ENCODE measurements around the gene VAX1. TPM values are rescaled to one million over a fixed set of nuclear protein-coding genes. Genes with fewer than 3 reads are reported as not detected.
"Not testable (repeated sequence)": the region's sequence is repeated elsewhere in the genome, so short reads cannot be mapped to it uniquely, and the experiment has no call there.

The VAX1 gene
- total RNA-seq, 1 experiment from 2014 or later: not detected

DNA sequence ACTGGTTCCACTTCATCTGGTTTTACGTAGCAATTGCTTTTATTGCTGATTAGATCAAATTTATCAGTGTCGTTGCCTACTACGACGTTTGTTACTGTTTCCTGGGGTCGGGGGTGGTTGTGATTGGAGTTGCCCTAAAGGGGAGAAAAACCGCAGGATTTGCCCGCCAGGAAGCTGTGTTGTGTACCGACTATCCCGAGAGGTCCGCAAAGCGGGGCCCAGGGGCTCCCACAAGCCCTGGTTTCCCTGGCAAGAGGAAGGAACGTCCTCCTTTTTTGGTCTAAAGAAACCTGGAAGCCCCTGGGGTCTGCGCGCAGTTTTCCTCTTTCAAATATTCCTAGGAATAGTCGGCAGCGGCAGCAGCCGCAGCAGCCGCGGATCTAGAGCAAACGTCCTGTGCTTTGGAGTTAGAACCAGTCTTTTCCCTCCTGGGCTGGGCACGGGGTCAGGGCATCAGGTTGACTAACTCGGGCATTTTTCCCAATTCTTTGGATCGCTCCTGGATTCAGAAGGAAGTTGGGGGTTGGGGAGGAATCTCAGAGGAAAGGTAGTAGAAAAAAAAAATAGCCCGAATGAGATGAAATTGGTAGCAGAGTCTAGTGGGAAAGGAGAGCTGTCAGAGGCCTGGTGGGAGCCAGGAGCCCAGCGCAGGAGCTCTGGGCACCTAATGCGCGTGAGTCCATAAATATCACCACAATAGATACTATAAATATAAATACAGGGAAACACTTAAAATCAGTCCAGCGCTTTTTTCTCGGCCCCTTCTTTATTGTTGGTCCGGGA is 4.6 kb downstream of the VAX1 start:
- Histone ChIP-seq H3K27ac (no peak overlapping the region), H3K4me3 (no peak overlapping the region), H3K27me3 (no peaks in the 10 kb centered on the region), H3K9me3 (replicated peaks) (no peaks in the 10 kb centered on the region), H3K36me3 (no peaks in the 10 kb centered on the region), H3K4me1 (peaks cover 14% of the 10 kb centered on the region)
- no peak for DNase-seq

DNA sequence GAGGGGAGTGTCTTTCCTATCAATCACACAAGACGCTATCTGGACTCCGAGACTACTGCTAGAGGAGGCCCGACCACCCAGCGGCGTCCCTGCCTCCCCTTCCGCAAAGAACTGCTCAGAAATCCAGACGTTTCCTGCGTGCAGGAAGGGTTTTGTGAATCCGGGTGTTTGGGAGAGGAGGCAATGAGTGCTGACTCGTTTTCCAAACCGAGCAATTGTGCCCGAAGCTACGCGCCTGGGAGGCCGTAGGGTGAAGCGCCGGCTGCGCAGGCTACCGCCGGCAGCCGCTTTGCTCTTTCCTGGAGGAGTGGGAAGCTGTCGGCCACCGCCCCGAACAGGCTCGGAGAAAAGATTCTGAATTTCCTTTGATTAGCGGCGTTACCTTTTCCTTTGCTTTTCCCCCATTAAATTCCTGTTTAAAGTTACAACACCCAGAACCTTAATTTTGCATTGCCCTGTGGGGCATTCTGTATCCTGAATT is 5.3 kb downstream of the VAX1 start:
- no peak for DNase-seq
- Histone ChIP-seq H3K36me3 (no peaks in the 10 kb centered on the region), H3K4me3 (no peak overlapping the region), H3K27me3 (no peaks in the 10 kb centered on the region), H3K9me3 (replicated peaks) (no peaks in the 10 kb centered on the region), H3K4me1 (peaks cover 14% of the 10 kb centered on the region), H3K27ac (no peak overlapping the region)

DNA sequence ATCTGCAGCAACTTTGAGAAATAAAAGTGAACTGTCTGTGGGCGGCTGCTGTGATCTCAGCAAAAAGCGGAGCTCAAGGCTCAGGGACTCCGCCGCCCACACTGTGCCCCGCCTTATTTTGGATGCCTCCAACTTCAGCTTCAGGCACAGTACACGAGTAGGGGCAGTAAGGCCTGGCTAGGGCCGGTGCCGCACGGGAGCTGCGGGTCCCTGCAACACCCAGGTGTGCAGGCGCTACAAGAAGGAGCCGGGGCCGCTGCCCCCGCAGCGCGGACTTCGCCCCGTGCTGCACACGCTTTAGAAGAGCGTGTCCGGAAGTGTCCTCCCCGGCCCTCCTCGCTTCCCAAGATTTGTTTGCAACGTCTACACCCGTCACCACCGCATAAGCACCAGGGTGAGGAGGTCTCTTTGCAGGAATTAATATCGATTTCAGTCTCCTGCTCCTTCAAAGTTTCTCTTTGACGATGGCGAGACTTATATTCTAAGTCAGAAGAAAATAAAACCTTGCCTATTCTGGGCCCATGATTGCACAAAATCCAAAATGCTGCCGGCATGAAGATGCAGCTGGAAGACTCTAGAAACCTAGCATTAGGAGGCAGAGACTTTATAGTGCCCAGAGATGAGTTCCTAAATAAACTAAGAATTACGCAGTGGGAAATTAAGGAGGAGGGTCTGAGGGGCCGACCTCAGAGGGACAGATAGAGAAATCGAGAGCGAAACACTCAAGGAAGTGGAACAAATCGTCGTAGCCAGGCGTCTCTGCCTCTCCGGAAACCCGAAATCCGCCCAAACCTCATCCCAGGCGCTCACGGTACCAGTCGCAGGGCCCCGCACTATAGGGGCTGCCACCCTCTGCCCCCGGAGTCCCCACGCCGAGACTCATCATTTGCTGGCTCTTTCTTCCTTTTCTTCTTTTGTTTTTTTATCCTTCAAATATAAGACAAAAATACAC is 6.4 kb downstream of the VAX1 start:
- Histone ChIP-seq H3K36me3 (no peaks in the 10 kb centered on the region), H3K27me3 (no peaks in the 10 kb centered on the region), H3K4me1 (peaks cover 14% of the 10 kb centered on the region), H3K4me3 (no peak overlapping the region), H3K27ac (no peak overlapping the region), H3K9me3 (replicated peaks) (no peaks in the 10 kb centered on the region)
- DNase-seq: no peak

DNA sequence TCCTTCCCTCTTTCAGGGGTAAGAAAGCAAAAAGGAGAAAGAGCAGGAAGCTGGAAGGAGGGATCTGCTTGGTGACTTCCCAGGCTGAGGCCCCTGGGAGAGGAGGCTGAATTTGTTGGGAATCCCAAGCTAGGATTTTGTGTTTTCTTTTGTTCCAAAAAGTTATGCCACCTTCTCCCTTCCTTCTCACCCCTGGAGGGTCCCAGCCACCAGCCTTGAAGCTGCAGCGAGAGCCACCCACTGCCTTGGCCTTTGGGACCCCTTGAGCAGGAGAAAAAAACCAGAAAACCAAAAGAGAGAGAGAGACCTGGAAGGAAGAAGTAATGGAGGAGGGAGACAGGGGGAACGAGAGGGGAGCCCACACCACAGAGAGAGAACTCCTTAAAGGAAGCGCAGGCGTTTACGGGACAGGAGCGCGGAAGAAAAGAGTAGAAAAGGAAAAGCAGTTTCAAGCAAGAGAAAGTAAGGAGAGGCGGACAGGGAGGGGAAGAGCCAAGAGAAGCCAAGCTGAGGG is 7.2 kb downstream of the VAX1 start:
- H3K4me3 ChIP-seq: no peak overlapping the region
- H3K27me3 ChIP-seq: no peaks in the 10 kb centered on the region
- H3K36me3 ChIP-seq: no peaks in the 10 kb centered on the region
- H3K9me3 ChIP-seq (replicated peaks): no peaks in the 10 kb centered on the region
- peaks cover 14% of the 10 kb centered on the region for H3K4me1 ChIP-seq
- no peak overlapping the region for H3K27ac ChIP-seq
- no peak for DNase-seq

DNA sequence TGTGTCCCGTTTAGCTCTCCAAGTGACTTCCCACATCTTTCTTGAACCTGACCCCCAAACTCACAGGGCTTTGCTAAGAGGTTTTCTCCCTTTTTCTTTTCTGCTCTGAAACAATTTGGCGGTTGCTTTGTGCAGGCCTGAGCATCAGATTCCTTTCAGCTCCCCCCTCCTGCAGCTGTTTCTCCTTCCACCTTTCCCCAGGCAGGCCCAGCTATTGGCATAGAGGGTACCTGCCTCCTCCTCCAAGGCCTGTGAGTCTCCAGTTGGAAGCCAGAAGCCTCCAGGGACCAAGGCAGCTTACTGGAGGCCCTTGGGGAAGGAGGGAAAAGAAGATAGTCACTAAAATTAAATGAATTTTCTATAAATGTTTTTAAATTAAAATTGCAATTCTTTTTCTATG is 7.7 kb downstream of the VAX1 start:
- peaks cover 14% of the 10 kb centered on the region for H3K4me1 ChIP-seq
- H3K4me3 ChIP-seq: no peak overlapping the region
- no peak overlapping the region for H3K27ac ChIP-seq
- H3K9me3 ChIP-seq (replicated peaks): no peaks in the 10 kb centered on the region
- peak in 1 of 2 experiments; percentile 9 for DNase-seq
- H3K36me3 ChIP-seq: no peaks in the 10 kb centered on the region
- H3K27me3 ChIP-seq: no peaks in the 10 kb centered on the region

DNA sequence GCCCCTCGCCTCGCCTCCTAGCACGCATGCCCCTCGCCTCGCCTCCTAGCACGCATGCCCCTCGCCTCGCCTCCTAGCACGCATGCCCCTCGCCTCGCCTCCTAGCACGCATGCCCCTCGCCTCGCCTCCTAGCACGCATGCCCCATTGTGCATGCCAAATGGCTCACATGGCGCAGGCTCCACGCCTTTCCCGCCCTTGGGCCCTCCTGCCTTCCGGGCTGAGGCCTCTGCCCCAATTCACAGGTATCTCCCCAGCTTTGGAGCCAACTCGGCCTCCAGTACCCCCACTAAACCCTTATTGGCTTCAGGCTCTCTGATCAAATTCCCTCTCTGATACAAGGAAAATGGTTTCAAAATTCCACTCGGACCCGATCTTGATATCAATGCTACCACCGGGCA is 11.4 kb downstream of the VAX1 start:
- not testable (repeated sequence) for H3K27me3 ChIP-seq; H3K9me3 ChIP-seq (replicated peaks); H3K27ac ChIP-seq; DNase-seq; H3K36me3 ChIP-seq; H3K4me3 ChIP-seq
- peaks cover 14% of the 10 kb centered on the region for H3K4me1 ChIP-seq

DNA sequence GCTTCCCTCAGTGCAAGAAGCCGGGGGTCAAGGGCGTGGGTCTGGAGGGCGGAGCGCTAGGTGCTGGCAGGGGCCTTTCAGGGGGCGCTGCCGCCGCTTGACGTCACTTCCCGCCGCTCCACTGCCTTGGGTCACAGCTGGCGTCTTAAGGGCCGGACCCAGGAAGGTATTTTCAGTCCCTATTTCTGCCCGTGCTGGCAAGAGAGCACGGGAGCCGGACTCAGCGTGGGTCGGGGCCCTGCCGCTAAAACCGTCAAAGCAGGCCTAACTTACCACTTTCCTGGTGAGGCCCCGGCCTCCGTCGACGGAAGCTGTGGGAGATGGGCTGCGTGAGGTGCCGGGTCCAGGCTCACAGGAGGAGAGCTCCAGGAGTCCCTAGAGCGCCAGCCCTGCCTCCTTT is 12.0 kb downstream of the VAX1 start:
- Histone ChIP-seq H3K27me3 (no peaks in the 10 kb centered on the region), H3K27ac (no peak overlapping the region), H3K36me3 (no peaks in the 10 kb centered on the region), H3K9me3 (replicated peaks) (no peaks in the 10 kb centered on the region), H3K4me1 (peaks cover 14% of the 10 kb centered on the region), H3K4me3 (no peak overlapping the region)
- DNase-seq: no peak

DNA sequence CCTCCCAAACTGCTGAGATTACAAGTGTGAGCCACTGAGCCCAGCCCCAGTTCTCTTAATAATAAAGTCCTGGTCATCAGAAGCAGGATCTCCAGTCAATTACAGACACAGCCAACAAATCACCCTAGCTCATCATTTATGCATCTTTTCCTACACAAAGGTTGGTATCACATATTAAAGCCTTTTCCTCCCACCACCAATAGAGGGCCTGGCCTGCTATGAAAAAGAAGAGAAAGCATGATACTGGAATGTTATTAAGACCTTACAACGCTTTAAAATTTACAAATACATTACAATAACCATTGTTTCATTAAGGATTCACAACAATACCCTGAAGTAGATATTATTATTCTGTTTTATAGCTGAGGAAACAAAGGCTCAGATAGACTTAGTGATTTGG is 25.9 kb downstream of the VAX1 start:
- no peak for DNase-seq
- Histone ChIP-seq H3K27me3 (no peaks in the 10 kb centered on the region), H3K4me1 (no peaks in the 10 kb centered on the region), H3K9me3 (replicated peaks) (no peaks in the 10 kb centered on the region), H3K36me3 (no peaks in the 10 kb centered on the region), H3K4me3 (no peak overlapping the region), H3K27ac (no peak overlapping the region)

DNA sequence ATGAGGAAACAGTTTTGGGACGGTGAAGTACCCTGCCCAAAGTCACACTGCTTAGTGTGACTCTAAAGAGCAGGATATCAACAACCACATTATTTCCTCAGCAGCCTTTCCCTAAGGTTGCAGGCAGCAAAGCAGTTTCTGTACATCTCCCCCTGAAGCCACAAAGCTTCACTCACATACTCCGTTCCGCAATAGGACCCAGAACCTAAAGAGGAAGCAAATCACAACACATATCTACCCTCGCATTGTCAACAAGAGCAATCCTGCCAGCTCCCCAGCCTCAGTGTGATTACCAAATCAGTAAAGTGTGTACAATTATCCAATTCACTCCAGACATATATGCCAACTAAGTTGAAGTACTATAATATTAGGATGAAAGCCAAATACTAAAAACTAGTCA is 30.8 kb downstream of the VAX1 start:
- DNase-seq: no peak

DNA sequence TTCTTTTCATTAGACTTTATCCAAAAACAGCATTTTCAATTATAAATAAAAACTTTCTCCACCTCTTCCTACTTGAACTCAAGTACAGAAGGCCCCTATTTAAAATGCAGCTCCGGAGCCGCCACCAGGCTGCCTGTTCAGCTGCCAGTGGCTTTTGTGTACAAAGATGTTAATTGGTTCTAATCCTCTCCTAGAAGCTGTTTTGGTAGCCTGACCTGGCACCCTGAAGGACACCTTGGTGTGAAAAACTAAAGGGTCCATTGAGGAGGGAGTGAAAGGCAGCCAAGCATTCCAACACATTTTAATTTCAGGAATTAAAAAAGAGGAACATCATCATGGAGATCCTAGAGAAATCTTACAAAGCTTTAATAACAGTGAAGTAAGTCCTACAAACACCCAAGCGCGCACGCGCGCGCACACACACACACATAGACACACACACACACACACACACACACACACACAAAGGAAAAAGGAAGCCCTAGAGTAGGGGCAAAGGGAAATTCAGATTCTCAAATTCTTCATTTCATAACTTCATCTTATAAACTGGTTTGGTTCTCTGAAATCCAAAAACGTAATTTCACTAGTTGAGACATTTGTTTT is 41.4 kb downstream of the VAX1 start:
- Histone ChIP-seq H3K27ac (no peak overlapping the region), H3K27me3 (no peaks in the 10 kb centered on the region), H3K4me1 (peaks cover 13% of the 10 kb centered on the region), H3K9me3 (replicated peaks) (no peaks in the 10 kb centered on the region), H3K4me3 (no peak overlapping the region), H3K36me3 (no peaks in the 10 kb centered on the region)
- no peak for DNase-seq

More for the DNA sequence above, 30.8 kb downstream of the VAX1 start:
- Histone ChIP-seq H3K27ac (no peak overlapping the region), H3K4me3 (no peak overlapping the region), H3K9me3 (replicated peaks) (no peaks in the 10 kb centered on the region), H3K36me3 (no peaks in the 10 kb centered on the region), H3K27me3 (no peaks in the 10 kb centered on the region), H3K4me1 (no peaks in the 10 kb centered on the region)

DNA sequence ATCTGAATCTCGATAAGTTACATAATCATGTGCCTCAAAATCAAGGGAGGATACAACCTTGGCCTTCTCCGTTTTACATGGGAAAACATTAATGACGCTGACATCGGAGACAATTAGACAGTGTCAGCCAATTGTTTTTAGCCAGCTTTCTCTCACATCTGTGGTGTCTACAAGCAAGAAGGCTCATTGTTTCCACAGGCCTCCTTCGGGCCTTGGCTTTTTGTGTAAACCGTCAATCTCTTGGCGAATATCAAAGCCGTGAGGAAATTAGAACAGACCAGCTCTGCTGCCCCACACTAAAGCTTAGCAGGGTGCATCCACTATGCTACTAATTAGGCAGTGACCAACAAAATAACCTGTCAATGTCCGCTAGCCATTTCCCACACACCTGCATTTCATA is 43.2 kb downstream of the VAX1 start:
- Histone ChIP-seq H3K27ac (no peak overlapping the region), H3K27me3 (no peaks in the 10 kb centered on the region), H3K9me3 (replicated peaks) (no peaks in the 10 kb centered on the region)

DNA sequence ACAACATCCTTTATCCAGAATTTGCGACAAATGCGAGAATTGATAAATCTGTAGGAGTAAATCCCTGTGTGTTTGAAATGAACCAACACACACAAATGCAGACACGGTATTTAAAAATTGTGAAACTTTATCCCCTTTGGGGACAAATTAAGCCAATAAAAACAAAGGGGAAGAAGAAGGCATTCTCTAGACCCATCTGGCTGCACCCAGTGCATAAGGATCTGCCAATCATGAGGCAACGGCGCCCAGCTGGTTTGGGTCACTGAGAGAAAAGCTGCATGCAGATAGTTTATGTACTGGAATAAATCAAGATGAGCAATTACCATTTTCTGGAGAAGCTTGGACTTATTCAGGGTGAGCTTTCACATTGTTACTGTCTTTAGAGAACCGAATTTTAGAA is 45.7 kb downstream of the VAX1 start:
- Histone ChIP-seq H3K4me1 (peaks cover 32% of the 10 kb centered on the region), H3K27me3 (no peaks in the 10 kb centered on the region), H3K9me3 (replicated peaks) (no peaks in the 10 kb centered on the region), H3K27ac (peak overlapping the region; percentile 47), H3K4me3 (peak overlapping the region; percentile 25), H3K36me3 (no peaks in the 10 kb centered on the region)
- peak; percentile 57 to 73 for DNase-seq

More for the DNA sequence above, 43.2 kb downstream of the VAX1 start:
- no peak for DNase-seq
- Histone ChIP-seq H3K4me1 (peaks cover 23% of the 10 kb centered on the region), H3K4me3 (no peak overlapping the region), H3K36me3 (no peaks in the 10 kb centered on the region)

DNA sequence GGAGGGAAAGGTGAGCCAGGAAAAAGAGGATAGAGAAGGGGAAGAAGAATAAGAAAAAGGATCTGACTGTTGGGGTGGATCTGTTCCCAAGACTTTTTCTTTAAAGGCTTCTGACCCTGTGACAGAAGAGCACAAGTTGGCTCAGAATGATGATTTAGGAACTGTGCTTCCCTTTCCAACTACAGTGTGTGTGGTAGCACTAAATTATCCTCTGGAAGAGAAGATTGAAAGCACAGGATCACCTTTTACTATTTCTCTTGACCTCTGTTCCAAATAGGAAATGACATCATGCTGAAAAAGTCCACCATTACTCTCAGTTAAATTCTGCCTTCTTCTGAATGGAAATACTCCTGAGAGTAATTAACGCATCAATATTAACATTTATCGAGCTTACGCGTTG is 47.2 kb downstream of the VAX1 start:
- Histone ChIP-seq H3K27ac (no peak overlapping the region), H3K36me3 (no peaks in the 10 kb centered on the region), H3K4me3 (no peak overlapping the region), H3K4me1 (peaks cover 32% of the 10 kb centered on the region), H3K9me3 (replicated peaks) (no peaks in the 10 kb centered on the region), H3K27me3 (no peaks in the 10 kb centered on the region)
- no peak for DNase-seq

DNA sequence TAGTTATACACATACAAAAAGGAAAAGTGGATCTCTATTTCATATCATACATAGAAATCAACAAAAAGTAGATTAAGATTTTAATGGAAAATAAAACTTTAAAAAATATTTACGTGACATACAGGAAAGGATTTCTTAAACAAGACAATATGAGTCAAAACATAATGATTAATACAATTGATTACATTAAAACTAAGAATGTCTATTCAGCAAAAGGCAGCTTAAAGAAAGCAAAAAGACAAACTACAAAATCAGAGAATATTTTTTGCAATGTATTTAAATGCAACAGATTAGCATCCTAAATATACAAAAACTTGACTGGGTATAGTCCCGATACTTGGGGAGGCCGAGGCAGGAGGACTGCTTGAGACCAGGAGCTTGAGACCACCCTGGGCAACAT is 50.5 kb downstream of the VAX1 start:
- DNase-seq: no peak
- H3K27ac ChIP-seq: no peak overlapping the region

DNA sequence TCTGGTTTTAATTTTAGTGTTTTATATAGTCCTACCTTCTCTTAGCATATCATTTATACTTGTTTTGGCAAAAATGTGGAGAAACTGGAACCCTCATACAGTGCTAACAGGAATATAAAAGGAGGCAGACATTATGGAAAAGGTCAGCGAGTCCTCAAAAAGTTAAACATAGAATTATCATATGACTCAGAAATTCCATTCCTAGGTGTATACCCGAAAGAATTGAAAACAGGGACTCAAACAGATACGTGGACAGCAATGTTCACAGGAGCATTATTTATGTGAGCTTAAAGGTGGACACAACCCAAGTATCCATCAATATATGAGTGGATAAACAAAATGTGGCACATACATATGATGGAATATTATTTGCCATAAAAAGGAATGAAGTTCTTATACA is 51.5 kb downstream of the VAX1 start:
- Histone ChIP-seq H3K27ac (no peak overlapping the region), H3K36me3 (no peaks in the 10 kb centered on the region), H3K4me3 (no peak overlapping the region), H3K27me3 (no peaks in the 10 kb centered on the region), H3K4me1 (peaks cover 17% of the 10 kb centered on the region), H3K9me3 (replicated peaks) (no peaks in the 10 kb centered on the region)
- DNase-seq: no peak

More for the DNA sequence above, 50.5 kb downstream of the VAX1 start:
- H3K9me3 ChIP-seq (replicated peaks): no peaks in the 10 kb centered on the region
- H3K4me1 ChIP-seq: peaks cover 27% of the 10 kb centered on the region
- H3K36me3 ChIP-seq: no peaks in the 10 kb centered on the region
- H3K4me3 ChIP-seq: no peak overlapping the region
- no peaks in the 10 kb centered on the region for H3K27me3 ChIP-seq

Data from SJCRH30 (cell line).